RPMI8226 (cell line): ENCODE measurements around the gene SCGB3A1.

Experiments used
- DNase-seq: peaks from one replicate; pipeline ENCODE4 v3.0.0-alpha.2; 2015

The SCGB3A1 gene

DNA sequence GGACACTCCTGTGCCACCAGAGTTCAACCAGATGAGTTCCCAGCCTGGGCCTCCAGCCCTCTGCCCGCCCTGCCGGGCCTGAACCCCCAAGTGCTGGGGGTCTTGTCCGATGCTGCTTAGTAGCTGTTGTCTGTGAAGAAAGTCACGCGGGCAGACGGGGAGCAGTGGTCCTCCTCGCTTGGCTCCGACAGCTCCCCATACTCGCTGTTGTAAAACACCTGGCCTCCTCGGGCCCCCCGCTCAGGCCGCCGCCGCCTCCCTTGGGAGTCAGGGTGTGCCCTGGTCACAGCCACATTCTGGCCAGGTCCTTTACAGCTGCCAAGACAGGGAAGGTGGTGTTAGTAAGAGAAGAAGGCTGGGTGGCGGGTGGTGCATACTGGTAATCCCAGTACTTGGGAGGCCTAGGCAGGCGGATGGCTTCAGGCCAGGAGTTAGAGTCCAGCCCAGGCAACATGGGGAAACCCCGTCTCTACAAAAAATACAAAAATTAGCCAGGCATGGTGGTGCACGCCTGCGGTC, 11.8 kb upstream of the SCGB3A1 start:
- no peak for DNase-seq

DNA sequence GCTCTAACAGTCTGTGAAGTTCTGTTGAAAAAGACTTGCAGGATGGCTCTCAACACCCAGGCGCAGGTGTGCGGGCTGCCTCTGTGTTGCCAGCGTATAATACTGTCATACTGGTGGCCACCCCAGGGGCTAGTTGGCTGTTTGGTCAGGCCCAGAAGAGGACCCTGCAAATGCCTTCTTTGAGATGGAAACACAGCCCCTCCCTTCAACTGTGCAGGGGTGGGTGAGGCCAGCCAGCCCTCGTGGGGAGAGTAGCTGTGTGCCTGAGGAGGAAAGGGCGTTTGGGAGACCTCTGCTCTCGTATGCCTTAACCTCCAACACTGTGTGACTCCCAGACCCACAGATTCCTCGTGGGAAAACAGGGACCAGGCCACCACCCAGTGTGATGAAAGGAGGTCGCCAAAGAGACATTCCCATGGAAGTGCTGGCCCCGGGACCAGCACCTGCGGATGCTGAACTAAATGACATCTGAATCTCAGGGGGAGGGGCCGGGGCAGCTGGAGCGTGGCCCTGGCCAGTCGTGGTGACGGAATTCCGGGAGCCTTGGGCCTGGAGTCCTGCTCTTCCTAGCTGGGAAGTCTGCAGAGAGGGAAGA, 11.3 kb upstream of the SCGB3A1 start:
- DNase-seq = no peak

DNA sequence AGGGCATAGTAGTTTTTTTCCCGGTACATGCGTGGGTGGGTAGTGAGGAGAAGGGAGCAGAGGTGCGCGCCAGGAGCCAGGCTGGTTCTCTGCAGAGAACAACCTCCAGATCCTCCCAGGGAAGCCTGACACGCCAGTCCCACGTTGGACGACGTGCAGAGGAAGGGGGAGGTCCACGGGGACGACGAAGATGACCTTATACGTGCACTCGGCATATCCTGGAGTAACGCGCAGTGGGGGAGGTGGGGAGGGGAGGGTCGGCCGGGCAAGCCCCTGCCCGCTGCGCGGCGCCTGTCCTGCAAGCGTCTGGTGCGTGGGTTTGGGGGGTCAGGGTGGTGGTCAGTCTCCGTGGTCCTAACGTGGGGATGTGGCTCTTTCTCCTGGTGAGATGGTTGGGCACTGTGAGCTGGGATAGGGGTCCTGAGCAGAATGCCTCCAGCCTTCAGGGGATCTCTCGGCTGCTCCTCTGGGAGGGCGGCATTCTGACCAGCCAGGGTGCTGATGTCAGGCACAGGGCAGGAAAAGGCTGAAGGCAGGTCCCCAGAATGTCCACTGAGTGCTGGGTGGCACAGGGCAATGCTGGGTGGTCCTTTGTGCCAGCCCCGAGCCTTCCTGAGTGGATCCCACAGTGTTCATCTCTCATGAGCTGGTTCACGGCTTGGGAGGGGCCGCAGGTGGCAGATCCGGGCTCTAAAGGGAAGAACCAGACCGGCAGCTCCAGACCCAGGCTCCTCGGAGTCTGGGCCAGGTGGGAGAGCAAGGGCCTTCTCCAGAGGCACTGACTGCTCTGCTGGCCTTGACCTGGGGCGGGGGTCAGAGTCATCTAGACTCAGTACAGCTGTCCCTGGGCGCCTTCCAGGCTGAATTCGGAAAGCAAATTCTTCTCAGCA, 10.5 kb upstream of the SCGB3A1 start:
- DNase-seq = no peak

DNA sequence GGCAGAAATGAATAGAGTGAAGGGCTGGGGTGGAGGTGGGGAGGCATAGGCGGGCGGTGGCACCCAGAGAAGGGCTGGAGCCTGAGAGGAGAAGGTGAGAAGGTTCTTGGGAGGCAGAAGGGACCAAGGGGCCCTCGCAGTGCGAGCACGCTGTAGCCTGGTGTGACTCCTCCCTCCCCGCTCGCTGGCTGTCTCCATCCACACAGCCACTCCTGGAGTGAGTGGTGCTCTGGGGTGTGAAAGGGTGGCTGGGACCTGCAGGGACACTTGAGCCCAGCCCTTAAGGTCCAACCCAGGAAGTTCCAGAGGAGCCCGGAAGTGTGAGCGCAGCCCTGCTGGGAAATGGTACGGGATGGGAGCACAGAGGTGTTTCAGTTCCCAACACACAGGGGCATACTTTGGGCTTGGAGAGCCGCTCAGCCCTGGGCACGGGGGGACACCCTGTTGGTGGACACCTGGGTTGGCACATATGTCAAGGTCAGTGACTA, 9.3 kb upstream of the SCGB3A1 start:
- no peak for DNase-seq

DNA sequence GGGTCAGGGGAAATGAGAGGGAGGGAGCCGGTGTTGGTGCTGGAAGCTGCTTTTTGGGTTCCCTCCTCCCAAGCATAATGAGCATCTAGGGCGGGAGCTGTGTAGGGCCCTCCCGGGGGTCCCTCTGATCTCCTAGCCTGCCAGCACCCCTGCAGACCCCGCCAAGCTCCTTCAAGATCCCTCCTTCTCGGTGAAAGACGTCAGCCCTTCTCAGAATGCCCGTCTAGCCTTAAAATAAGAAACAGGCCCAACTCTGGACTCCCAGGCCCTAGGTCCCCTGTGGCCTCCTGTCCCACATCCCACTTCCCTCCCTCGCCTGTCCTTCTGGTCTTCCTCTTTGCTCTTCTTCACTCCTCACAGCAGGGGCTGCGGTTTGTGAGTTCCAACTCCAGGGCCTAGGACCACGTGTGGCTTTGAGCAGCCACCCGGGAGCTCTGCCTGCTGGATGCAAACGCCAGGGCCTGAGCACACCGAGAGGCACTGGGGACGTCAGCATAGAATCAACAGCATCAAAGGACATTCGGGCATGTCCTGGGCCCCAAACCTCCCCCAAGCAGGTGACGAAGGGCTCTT, 8.8 kb upstream of the SCGB3A1 start:
- DNase-seq = no peak

DNA sequence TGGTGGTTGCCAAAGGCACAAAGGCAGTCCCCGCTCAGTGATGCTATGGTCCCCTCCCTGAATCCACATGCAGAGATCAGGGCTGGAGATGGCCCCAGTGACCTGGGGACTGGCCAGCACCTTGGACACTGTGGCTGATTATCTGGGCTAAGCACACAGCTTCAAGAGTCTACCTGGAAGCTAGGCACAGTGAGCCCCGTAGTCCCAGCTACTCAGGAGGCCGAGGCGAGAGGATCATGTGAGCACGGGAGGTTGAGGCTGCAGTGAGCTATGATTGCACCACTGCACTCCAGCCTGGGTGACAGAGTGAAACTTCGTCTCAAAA, 8.3 kb upstream of the SCGB3A1 start:
- DNase-seq = no peak

DNA sequence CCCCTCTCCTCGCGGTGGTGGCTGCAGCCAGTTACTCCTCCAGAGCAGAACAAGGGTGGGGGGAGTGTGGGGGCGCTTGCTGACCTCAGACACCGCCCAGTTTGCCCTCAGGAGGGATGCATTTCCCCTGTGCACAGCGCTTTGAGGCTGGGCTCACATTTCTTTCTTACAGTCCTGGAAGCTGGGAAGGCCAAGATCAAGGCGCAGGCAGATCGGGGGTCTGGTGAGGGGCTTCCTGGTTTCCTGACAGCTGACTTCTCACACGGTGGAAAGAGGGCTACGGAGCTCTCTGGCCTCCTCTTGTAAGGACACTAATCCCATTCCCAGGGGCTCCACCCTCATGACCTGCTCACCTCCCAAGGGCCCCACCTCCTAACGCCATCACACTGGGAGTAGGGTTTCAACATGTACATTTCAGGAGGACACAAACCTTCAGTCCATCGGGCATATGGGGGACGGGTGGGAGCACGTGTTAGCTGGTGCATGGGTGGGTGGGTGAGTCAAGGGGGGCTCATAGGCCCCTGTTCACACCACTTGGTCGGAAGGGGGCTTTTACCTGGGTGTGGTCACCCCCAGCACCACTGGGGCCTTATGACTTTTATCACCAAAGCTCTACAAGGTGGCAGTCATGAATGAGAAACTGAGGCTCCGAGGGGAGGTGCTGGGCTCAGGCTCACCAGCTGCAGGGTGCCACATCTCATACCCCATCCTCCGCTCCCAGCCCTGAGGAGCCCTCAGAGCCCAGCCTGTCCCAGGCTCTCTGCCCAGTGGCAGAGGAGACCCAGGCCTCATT, 7.7 kb upstream of the SCGB3A1 start:
- DNase-seq = no peak

DNA sequence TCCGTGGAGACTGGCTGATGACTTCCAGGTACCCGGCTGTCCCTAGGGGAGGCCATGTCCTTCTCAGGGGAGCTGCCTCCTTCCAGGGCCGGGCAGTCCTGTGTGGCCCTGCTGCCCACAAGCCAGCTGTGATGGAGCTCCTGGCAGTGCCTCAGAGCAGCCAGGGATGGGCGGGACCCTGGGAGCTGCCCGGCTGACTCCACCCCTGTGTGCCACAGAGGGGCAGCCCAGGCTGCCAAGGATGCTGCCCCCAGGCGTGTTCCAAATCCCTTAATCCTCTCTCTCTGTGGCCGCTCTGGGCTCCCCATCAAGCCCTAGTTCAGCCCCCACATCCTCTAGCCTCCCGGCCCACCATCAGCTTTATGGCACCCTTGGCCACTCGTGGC, 7.0 kb upstream of the SCGB3A1 start:
- no peak for DNase-seq

DNA sequence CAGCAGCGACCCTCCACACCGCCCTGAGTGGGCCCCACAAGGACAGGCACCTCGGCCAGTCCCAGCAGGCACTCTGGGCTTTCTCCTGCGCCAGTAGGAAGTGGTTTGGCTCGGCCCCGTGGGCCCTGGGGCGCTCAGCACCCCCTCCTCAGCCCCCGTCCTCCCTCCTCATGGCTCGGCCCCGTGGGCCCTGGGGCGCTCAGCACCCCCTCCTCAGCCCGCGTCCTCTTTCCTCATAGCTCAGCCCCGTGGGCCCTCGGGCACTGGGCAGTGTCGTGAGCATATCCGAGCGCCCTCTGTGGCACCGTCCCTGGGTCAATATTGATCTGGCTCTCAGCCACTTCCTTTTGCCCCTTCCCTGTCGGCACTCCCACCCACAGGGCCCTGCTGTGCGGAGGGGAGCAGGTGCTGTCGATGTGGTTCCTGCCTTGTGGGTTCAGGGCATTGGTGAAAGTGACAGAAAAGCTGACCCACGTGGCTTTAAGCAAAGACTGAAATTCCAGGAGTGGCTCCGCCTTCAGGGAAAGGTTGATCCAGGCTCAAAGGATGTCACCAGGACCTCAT, 5.5 kb upstream of the SCGB3A1 start:
- DNase-seq = no peak

DNA sequence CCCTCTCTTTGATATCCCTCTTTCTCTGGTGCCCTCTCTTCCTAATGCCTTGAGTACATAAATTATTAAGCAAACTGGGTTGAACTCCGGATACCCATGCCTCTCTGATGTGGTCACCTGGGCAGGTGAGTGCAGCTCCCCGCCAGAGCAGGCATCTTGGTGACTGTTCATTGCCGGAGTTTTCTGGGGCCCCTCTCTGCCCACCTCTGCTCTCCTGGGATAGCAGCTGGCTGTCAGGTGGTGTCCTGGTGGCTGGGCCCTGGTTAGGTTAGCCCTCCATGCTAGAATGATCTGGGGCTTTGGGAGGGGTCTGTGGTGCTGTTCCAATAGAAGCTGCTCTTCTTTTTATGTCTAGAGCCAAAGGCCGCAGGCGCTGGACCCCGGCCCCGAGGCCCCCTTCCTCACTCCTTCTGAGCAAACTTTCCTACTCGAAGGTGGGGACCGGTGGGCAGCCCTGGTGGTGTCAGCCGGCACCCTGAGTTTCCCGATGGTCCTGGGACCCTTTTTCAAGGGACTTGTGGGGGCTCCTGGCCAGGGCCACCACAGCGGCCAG, 4.9 kb upstream of the SCGB3A1 start:
- no peak for DNase-seq

DNA sequence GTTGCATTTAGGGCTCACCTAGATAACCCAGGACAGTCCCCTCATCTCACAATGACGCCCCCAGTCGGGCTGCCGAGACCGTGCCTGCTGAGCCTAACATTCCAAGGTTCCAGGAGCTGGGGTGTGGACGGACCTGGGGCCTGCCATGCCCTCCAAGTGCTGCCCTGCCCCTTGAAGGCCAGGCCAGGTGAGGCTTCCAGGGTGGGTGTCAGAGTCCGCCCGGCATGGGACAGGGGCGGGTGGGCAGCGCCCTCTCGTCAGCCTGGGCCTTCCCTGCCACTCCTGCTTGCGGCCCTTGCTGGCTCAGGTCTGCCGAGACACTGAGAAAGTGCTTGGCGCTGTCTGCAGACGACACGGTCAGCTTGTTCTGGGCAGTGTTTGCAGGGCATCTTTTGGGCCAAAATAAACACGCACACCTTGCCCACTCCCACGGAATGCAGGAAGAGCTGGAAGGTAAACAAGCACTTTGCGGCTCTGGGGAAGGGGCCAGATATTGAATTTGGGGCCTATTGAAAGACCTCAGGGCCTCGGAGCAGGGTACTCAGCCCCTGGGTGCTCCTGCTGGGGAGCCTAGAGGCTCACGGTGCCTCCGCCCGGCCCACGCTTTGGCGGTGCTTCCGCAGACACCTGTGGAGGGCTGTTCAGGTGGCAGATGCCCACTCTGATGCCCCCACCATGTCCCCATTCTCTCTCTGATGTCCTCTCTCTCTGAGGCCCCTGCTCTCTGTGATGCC, 4.2 kb upstream of the SCGB3A1 start:
- DNase-seq = no peak

DNA sequence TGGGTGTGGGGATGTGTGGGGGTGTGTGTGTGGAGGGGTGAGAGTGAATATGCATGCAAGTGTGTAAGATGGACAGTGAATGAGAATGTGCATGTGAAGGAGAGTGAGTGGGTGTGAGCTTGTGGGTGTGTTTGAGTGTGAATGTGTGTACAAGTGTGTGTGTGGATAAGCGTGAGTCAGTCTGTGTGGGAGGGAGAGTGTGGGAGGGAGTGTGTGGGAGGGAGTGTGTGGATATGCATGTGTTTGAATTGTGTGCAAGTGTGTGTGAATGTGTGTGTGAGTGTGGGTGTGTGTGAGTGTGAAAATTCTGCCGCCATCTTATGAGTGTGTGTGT, 3.7 kb upstream of the SCGB3A1 start:
- DNase-seq = no peak

DNA sequence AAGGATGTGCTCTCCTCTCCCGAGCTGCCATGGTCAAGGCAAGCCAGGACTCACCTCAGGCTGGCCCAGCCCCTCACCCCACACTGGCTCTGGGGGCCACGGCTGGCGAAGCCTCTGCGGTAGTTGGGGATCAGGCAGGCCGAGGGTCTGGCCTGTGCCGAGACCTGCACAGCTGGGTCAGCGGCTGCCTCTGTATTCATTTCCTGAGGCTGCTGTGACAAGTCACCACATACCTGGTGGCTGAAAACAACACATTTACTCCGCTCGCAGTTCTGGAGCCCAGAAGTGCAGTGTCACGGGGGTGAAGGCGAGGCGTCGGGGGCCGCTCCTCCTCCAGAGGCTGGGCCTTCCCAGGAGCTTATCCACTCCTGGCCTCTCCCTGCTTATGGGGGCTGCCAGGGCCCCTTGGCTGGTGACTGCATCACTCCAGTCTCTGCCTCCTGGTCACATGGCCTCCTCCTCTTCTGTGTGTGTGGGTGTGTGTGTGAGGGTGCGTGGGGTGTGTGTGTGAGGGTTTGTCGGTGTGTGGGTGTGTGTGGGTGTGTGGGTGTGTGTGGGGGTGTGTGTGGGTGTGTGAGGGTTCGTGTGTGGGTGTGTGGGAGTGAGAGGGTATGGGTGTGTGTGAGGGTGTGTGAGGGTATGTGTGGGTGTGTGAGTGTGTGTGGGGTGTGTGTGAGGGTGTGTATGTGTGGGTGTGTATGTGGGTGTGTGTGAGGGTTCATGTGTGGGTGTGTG, 3.2 kb upstream of the SCGB3A1 start:
- DNase-seq = no peak

DNA sequence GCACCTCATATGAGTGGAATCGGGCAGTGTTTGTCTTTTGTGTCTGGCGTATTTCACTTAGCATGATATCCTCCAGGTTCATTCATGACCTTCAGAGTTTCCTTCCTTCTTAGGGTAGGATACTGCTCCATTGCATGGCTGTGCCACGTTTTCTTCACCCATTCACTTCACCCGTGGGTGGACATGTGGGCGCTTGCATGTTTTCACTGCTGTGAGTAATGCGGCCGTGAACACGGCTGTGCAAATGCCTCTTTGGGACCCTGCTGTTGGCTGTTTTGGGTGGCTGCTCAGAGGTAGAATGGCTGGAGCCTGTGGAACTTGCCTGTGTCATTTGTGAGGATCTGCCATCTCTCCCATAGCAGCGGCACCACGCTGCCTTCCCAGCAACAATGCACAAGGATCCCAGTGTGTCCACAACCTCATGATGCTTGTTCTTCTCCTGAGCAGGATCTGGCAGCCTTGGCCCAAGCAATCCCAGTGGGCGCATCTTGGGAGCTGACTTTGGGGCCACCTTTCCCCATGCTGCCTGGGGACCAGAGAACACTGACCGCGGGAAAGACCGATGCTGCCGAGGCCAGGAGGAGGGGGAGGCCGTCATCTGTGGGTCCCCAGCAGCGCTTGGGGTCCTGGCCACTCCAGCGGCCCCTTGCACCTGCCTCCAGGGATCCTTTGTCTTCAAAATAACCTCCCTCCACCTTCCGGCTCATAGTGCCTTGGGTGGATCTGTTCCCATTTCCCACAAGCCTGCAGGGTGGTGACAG, 2.3 kb upstream of the SCGB3A1 start:
- no peak for DNase-seq

DNA sequence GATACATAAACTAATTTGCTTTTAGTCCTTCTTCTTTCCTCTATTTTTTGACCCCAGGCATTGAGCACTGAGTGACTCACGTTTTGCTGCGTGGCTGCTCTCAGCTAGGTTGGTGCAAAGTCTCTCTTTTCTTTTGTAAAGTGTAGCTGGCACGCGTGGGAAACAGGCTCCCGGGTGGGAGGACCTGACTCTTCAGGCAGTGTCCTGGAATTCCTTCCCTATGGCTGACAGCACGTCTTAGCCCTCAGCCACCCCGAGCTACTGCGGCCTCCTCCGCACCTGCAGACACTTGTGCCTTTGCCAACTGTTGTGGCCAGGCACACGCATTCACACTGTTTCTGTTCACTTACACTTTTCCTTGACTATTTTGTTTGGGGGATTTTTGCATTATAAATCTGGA, 877 bp upstream of the SCGB3A1 start:
- peak; percentile 20 for DNase-seq

DNA sequence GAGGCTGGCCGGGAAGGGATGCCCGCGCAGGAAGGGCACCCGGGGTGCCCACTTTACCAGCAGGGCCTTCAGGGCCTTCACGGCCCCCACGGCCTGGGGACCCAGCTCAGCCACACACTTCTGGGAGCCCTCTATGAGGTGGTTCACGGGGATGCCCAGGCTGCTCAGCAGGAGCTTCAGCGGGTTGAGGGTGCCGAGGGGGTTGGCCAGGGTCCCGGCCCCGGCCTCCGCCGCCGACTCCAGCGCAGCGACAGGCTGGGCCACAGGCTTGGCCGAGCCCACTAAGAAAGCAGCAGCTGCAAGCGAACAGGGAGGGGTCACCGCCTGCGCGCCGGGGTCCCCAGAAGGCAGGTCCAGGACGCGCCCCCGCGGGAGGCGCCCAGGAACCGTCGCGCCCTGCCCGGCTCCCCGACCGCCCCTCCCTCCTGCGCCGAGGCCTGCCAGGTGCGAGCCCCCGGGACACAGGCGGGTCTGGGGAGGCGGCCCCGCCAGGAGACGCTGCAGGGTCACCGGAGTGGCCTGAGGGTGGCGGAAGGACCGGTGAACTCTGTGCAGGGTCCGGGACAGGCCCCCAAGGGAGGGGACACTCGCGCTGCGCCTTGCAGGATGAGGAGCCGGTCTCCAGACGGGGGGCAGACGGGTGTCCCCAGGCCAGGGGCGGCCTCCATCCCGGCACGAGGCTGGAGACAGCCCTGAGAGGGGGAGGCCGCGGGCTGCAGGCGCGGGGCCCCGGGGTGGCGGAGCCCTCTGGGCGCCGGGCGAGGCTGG, 572 bp downstream of the SCGB3A1 start:
- DNase-seq = no peak

DNA sequence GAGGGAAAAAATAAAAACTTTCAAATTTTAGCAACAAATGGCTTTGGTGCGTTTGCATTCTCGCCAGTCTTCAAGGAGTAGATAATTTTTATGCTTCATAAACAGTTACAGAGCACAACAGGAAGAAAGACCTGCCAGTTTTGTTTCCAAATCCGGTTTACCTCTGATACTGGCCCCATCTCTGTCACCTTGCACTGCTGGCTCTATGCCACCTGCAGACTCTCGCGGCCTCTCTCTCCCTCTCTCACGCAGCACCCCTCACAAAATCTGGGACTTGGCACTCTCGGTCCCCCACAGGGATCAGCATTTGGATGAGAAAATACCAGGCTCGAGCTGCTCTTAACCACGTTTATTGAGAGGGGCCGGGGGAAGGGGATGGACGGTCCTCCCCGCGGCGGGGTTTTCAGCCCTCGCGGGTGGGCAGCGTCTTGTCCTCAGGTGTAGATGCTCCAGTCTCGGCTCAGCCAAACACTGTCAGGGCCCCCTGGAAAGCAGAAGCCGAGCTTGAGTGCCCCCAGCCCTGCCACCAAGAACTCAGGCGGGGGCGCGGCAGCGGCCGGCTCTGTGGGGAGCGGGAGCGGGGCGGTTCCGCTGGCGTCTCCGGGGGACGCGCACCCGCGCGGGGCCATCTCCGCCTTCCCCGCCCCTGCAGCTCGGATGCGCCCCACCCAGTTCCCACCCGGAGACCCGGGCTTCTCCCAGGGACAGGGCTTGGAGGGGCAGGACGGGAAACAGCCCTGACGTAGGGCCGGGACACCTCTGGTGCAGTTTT, 1.3 kb downstream of the SCGB3A1 start:
- peak; percentile 69 for DNase-seq

DNA sequence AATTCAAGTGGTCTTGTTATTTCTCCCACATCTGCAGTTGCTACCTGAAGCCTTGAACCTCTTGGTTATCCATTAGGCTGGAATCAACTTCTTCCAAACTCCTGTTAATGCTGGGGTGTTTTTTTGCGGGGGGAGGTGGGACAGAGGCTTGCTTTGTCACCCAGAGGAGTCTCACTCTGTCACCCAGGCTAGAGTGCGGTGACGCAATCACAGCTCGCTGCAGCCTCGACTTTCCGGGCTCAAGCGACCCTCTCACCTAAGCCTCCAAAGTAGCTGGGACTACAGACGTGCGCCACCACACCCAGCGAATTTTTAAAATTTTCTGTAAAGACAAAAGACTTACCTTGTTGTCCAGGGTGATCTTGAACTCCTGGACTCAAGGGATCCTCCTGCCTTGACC, 4.4 kb downstream of the SCGB3A1 start:
- DNase-seq = no peak

DNA sequence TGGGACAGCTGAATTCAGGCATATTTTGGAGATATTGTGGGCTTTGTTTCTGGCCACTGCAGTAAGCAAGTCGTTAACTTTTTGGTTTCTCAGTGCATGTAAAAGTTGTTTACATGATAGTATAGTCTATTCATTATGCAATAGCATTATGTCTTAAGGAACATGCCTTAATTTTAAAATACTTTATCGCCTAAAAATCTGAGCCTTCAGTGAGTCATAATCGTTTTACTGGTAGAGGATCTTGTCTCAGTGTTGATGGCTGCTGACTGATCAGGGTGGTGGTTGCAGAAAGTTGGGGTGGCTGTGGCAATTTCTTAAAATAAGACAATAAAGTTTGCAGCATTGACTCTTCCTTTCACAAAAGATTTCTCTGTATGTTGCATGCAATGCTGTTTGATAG, 5.1 kb downstream of the SCGB3A1 start:
- DNase-seq = no peak
